Calu3 (cell line): ENCODE results near the gene ZNF865. TPM values are rescaled to one million over a fixed set of nuclear protein-coding genes. Genes with fewer than 3 reads are reported as not detected.

Source experiments
- BruUV-seq: library from RNA; stranded (reverse); fragments of 400-500 nt; replicated peaks from 2 replicates; lab custom pipeline; 2021; lab: Mats Ljungman, UMichigan
- CTCF ChIA-PET: fragments of 300-600 bp; sonication (Branson Sonifier 250); formaldehyde crosslinking; loops from one replicate; lab custom pipeline; 2022; ENCODE audit warnings: antibody characterized with exemption; lab: Charles Lee
- DNase-seq: peaks from one replicate; pipeline ENCODE4 v3.0.0; 2022
- H3K27ac Mint-ChIP-seq: one replicate; pipeline ENCODE4 v1.8.0; 2022; ENCODE audit warnings: mixed read lengths; ENCODE audit not compliant: unreplicated experiment
- H3K27me3 Mint-ChIP-seq: one replicate; pipeline ENCODE4 v1.8.0; 2022; ENCODE audit warnings: mixed read lengths; ENCODE audit not compliant: unreplicated experiment
- H3K36me3 Mint-ChIP-seq: one replicate; pipeline ENCODE4 v1.8.0; 2022; ENCODE audit warnings: mild to moderate bottlenecking, moderate library complexity, mixed read lengths; ENCODE audit not compliant: insufficient read depth, unreplicated experiment
- H3K4me1 Mint-ChIP-seq: one replicate; pipeline ENCODE4 v1.8.0; 2022; ENCODE audit warnings: mild to moderate bottlenecking, low read depth, mixed read lengths; ENCODE audit not compliant: unreplicated experiment
- H3K4me3 Mint-ChIP-seq: one replicate; pipeline ENCODE4 v1.8.0; 2022; ENCODE audit warnings: mild to moderate bottlenecking, low read depth, moderate library complexity, mixed read lengths; ENCODE audit not compliant: unreplicated experiment
- H3K9me3 Mint-ChIP-seq: one replicate; pipeline ENCODE4 v1.8.0; 2022; ENCODE audit warnings: low read depth, mixed read lengths; ENCODE audit not compliant: unreplicated experiment
- intact Hi-C: fragments of 100-400 bp; cut with micrococcal nuclease; formaldehyde crosslinking; loops from one replicate; pipeline ENCODE4 v1.10.0; 2022; ENCODE audit not compliant: unreplicated experiment
- total RNA-seq: library from RNA; stranded (reverse); gene quantifications from 2 replicates; pipeline ENCODE4 v1.2.3, GENCODE V29; 2022
- TF ChIP-seq, protein P1 (sequence below): fragments of 200-600 bp; IDR thresholded peaks from one replicate; pipeline ENCODE4 v1.8.0; 2022; ENCODE audit warnings: antibody characterized with exemption; ENCODE audit not compliant: unreplicated experiment

The ZNF865 gene
- total RNA-seq, 1 experiment from 2014 or later = 29.6 TPM

DNA sequence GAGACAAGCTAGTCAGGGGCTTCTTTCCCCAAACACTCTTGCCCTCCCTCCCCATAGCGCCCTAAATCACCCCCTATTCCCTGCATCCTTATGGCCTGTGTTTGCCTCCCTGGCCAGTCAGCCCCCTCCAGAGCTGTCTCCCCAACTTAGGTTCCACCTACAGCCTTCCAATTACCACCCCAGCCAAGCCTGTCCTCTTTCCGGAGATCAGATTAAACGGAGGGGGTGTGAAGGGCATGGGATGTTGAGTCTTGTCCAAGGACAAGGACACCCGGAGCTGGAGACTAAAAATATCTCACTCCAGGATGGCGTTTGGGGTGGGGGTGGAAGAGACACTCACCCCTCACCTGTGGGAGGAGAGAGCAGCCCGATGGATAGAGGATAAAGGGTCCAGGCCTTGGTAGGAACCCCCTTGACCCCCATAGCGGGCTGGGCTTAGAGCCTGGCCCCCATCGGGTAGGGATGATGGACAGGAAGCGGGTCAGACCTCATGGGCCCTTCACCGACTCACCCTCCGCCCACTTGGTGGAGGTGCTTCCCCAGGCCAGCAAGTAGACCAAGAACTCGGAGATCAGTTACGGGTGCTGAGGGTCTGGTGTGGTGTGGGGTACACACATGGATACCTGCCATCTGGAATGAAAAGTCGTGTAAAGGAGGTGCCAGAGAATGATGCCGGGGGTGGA is 6.0 kb downstream of the ZNF865 start:
- H3K4me3 Mint-ChIP-seq = no peak overlapping the region
- H3K4me1 Mint-ChIP-seq = peaks cover 15% of the 10 kb centered on the region
- no peaks in the 10 kb centered on the region for H3K9me3 Mint-ChIP-seq
- H3K36me3 Mint-ChIP-seq = peaks cover 28% of the 10 kb centered on the region
- H3K27me3 Mint-ChIP-seq = no peaks in the 10 kb centered on the region
- DNase-seq = no peak
- no TSS peak for BruUV-seq
- intact Hi-C loops = no loop called here
- CTCF ChIA-PET = no interaction called here
- H3K27ac Mint-ChIP-seq = no peak overlapping the region
- TF ChIP-seq, protein P1, sequence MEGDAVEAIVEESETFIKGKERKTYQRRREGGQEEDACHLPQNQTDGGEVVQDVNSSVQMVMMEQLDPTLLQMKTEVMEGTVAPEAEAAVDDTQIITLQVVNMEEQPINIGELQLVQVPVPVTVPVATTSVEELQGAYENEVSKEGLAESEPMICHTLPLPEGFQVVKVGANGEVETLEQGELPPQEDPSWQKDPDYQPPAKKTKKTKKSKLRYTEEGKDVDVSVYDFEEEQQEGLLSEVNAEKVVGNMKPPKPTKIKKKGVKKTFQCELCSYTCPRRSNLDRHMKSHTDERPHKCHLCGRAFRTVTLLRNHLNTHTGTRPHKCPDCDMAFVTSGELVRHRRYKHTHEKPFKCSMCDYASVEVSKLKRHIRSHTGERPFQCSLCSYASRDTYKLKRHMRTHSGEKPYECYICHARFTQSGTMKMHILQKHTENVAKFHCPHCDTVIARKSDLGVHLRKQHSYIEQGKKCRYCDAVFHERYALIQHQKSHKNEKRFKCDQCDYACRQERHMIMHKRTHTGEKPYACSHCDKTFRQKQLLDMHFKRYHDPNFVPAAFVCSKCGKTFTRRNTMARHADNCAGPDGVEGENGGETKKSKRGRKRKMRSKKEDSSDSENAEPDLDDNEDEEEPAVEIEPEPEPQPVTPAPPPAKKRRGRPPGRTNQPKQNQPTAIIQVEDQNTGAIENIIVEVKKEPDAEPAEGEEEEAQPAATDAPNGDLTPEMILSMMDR = no peak

DNA sequence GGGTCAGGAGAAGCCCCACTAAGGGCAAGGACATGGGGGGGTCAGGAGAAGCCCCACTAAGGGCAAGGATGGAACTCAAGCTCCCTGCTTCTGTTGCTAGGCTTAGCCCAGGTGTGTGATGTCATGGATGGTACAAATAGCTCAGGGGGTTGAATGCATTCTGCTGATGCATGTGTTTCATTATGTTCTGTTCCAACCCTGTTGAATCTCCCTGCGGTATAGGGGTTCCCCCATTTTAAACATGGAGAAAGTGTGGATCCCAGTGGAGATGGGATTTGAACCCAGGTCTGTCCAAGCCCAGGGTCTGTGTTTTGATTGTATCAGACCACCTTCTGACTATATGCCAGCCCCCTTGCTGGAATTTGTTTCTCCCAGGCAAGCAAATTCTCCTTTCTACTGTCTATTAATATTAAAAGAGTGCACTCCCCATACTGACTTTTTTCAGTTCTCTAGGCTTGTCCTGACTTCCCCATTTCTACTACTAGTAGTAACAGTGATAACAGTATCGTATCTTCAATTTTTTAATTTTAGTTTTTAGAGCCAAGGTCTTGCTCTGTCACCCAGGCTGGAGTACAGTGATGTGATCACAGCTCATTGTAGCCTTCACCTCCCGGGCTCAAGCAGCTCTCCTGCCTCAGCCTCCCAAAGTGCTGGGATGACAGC is 6.7 kb downstream of the ZNF865 start:
- DNase-seq = no peak
- H3K4me3 Mint-ChIP-seq = no peak overlapping the region
- H3K27me3 Mint-ChIP-seq = no peaks in the 10 kb centered on the region
- TF ChIP-seq, protein P1 = no peak
- no TSS peak for BruUV-seq
- peaks cover 27% of the 10 kb centered on the region for H3K36me3 Mint-ChIP-seq
- intact Hi-C loops = no loop called here
- H3K4me1 Mint-ChIP-seq = peaks cover 8% of the 10 kb centered on the region
- H3K9me3 Mint-ChIP-seq = no peaks in the 10 kb centered on the region
- no peak overlapping the region for H3K27ac Mint-ChIP-seq
- CTCF ChIA-PET = no interaction called here

DNA sequence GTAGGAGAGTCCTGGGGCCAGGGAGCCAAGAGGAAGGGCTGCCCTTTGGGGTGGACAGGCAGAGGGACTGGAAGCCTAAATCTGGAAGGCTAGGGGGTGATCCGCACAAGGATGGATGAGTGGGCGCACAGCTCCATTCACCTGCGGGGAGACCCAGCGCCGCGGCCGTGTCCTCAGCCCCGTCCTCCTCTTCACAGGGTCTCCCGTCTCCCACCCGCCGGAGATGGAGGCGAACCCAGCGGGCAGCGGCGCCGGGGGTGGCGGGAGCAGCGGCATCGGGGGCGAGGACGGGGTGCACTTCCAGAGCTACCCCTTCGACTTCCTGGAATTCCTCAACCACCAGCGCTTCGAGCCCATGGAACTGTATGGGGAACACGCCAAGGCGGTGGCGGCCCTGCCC is 7.9 kb downstream of the ZNF865 start:
- Mint-ChIP-seq H3K4me1 (no peaks in the 10 kb centered on the region), H3K27ac (no peak overlapping the region), H3K9me3 (no peaks in the 10 kb centered on the region), H3K27me3 (no peaks in the 10 kb centered on the region), H3K36me3 (peaks cover 37% of the 10 kb centered on the region), H3K4me3 (no peak overlapping the region)
- intact Hi-C loops = no loop called here
- CTCF ChIA-PET = no interaction called here
- BruUV-seq = no TSS peak
- TF ChIP-seq, protein P1 = no peak
- no peak for DNase-seq

DNA sequence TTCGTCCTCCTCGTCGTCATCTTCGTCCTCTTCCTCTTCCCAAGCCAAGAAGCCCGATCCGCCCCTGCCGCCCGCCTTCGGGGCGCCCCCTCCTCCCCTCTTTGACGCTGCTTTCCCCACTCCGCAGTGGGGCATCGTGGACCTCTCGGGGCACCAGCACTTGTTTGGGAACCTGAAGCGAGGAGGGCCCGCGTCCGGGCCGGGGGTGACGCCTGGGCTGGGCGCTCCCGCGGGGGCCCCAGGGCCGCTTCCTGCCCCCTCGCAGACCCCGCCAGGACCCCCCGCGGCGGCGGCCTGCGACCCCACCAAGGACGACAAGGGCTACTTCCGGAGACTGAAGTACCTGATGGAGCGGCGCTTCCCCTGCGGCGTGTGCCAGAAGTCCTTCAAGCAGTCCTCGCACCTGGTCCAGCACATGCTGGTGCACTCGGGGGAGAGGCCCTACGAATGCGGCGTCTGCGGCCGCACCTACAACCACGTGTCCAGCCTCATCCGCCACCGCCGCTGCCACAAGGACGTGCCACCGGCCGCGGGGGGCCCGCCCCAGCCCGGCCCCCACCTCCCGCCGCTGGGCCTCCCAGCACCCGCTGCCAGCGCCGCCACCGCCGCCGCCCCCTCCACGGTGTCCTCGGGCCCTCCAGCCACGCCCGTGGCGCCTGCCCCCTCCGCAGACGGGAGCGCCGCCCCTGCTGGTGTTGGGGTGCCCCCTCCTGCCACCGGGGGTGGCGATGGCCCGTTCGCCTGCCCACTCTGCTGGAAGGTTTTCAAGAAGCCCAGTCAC is 8.7 kb downstream of the ZNF865 start:
- Mint-ChIP-seq H3K9me3 (no peaks in the 10 kb centered on the region), H3K4me1 (no peaks in the 10 kb centered on the region), H3K4me3 (no peak overlapping the region), H3K27ac (no peak overlapping the region), H3K36me3 (peaks cover 40% of the 10 kb centered on the region), H3K27me3 (no peaks in the 10 kb centered on the region)
- intact Hi-C loops = no loop called here
- CTCF ChIA-PET = no interaction called here
- DNase-seq = no peak
- BruUV-seq = no TSS peak
- TF ChIP-seq, protein P1 = no peak
